Gastrocnemius medialis (tissue), 4 donors: ENCODE data around the gene PIGV.

Experiments used
- POLR2A ChIP-seq, 2 donors: fragments of 450-650 bp; IDR thresholded peaks; one replicate each; pipeline ENCODE4 v1.6.1; 2017; ENCODE audit warnings: antibody characterized with exemption in 2 of 2, mild to moderate bottlenecking in 2 of 2, moderate library complexity in 2 of 2
- TF ChIP-seq, protein P1 (sequence below), 5 experiments: fragments of 450-650 bp in 3 of 5; fragments of 200-600 bp in 2 of 5; sonication (generic) in 2 of 5; IDR thresholded peaks in 4 of 5; conservative IDR thresholded peaks in 1 of 5; 1 replicate in 4 of 5; 2 replicates in 1 of 5; pipeline ENCODE4 v1.5.1; 2016 to 2019; ENCODE audit warnings: antibody characterized with exemption in 5 of 5, mild to moderate bottlenecking in 3 of 5, moderate library complexity in 3 of 5

DNA sequence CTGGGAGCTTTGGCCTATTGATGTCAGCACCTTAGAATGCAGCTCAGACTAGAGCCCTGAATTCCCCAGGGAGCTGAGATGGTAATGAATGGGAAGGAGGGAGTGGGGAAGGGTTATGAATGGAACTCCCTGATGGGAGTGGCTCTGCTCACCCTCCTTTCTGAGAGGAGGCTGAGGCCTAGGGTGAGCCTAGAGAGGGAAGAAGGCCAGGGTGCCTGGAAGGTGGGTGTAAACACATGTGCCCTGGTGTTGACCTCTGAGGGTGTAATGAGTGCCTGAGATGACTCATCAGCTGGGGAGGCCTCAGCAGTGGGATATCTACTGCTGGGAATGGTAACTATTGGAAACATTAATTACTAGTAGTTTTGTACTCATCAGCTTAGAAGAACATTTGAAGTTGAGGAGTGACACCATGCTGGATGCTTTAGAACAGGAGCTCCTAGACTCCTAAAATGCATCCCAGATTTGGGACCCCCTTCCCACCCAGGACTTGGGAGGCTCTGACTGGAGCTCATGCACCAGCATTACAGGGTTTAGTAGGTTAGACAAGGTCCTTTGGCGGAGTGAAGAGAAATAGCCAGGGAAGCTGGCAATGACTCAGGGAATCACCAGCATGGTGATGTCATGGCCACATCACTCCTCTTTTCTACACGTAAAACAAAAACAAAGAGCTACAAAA lies 16.0 kb upstream of the PIGV start:
- TF ChIP-seq, protein P1, sequence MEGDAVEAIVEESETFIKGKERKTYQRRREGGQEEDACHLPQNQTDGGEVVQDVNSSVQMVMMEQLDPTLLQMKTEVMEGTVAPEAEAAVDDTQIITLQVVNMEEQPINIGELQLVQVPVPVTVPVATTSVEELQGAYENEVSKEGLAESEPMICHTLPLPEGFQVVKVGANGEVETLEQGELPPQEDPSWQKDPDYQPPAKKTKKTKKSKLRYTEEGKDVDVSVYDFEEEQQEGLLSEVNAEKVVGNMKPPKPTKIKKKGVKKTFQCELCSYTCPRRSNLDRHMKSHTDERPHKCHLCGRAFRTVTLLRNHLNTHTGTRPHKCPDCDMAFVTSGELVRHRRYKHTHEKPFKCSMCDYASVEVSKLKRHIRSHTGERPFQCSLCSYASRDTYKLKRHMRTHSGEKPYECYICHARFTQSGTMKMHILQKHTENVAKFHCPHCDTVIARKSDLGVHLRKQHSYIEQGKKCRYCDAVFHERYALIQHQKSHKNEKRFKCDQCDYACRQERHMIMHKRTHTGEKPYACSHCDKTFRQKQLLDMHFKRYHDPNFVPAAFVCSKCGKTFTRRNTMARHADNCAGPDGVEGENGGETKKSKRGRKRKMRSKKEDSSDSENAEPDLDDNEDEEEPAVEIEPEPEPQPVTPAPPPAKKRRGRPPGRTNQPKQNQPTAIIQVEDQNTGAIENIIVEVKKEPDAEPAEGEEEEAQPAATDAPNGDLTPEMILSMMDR (IDR thresholded peaks at IDR 0.05 in 4 of 5, conservative IDR thresholded peaks at IDR 0.05 in 1 of 5): no peak
- no peak for TF ChIP-seq POLR2A (IDR thresholded peaks at IDR 0.05)
